A549 treated with ZK216348 at 1 μM for 4 hours (cell line): Measurements from ENCODE around the gene SLC17A7. TPM values are rescaled to one million over a fixed set of nuclear protein-coding genes. Genes with fewer than 3 reads are reported as not detected.

ENCODE experiments used
- total RNA-seq: library from RNA; stranded (reverse); fragments of 200-300 nt; extraction: Qiagen RNA extraction; gene quantifications from 5 replicates; pipeline ENCODE4 v1.2.3, GENCODE V29; 2022; ENCODE audit warnings: low read depth

SLC17A7 gene
- 0.24 to 0.81 TPM (median 0.51 TPM) in 5 replicates for total RNA-seq

GRCh38 chr19:49441210-49441959 lies at the start of gene SLC17A7:
SLC17A7 (minus strand) TSS chr19:49441527; CDS start chr19:49441379, 148 bp downstream.

GRCh38 chr19:49487277-49488045 lies 46.1 kb upstream of the SLC17A7 start, which contains the start of gene RPL13A:
RPL13A (plus strand) TSS chr19:49487608; CDS start chr19:49487630, 22 bp downstream.

GRCh38 chr19:49473868-49474541 lies 32.7 kb upstream of the SLC17A7 start, which contains the start of gene FLT3LG:
FLT3LG (plus strand) TSS chr19:49474215; CDS start chr19:49474640, 425 bp downstream.

GRCh38 chr19:49453013-49453756 lies 11.9 kb upstream of the SLC17A7 start, which contains the start of gene ALDH16A1:
ALDH16A1 (plus strand) TSS chr19:49453225; CDS start chr19:49453332, 107 bp downstream.

GRCh38 chr19:49451430-49452181 lies 10.3 kb upstream of the SLC17A7 start, which contains the start of gene PIH1D1:
PIH1D1 (minus strand) TSS chr19:49451814; CDS start chr19:49451574, 240 bp downstream.

GRCh38 chr19:49425178-49425577 lies 16.1 kb downstream of the SLC17A7 start, which contains the start of gene GFY:
GFY (plus strand) TSS chr19:49425388; CDS start chr19:49426431, 1,043 bp downstream.

GRCh38 chr19:49423071-49423984 lies 18.0 kb downstream of the SLC17A7 start, which contains the start of gene PTH2:
PTH2 (minus strand) TSS chr19:49423441; CDS start chr19:49423339, 102 bp downstream.

GRCh38 chr19:49387936-49388372 lies 53.4 kb downstream of the SLC17A7 start, which contains the start of gene KASH5:
KASH5 (plus strand) TSS chr19:49388249; CDS start chr19:49390884, 2,635 bp downstream.

Other genes starting within 250 kb of the SLC17A7 start
- gene SLC6A16, start 116.3 kb downstream of the SLC17A7 start, total RNA-seq: 0.60 to 1.3 TPM (median 0.90 TPM) in 5 replicates
- gene CD37, start 106.1 kb downstream of the SLC17A7 start, total RNA-seq: 0.13 TPM in 1 of 5 replicates, not detected in the others
- 13.1 to 20.4 TPM (median 16.7 TPM) in 5 replicates for gene TEAD2, start 79.1 kb downstream of the SLC17A7 start, total RNA-seq
- 0.80 to 0.86 TPM in 2 of 5 replicates, not detected in the others for gene DKKL1, start 77.7 kb downstream of the SLC17A7 start, total RNA-seq
- gene KASH5, start 53.3 kb downstream of the SLC17A7 start, total RNA-seq: not detected in 5 replicates
- not detected in 5 replicates for gene PTH2, start 18.1 kb downstream of the SLC17A7 start, total RNA-seq
- 0.14 to 0.39 TPM (median 0.20 TPM) in 3 of 5 replicates, not detected in the others for gene GFY, start 16.1 kb downstream of the SLC17A7 start, total RNA-seq
- gene PIH1D1, start 10.3 kb upstream of the SLC17A7 start, total RNA-seq: 92.5 to 93.8 TPM (median 93.2 TPM) in 5 replicates
- gene ALDH16A1, start 11.7 kb upstream of the SLC17A7 start, total RNA-seq: 12.1 to 27.7 TPM (median 25.8 TPM) in 5 replicates
- 0.70 to 1.6 TPM (median 1.1 TPM) in 5 replicates for gene FLT3LG, start 32.7 kb upstream of the SLC17A7 start, total RNA-seq
- gene RPL13A, start 46.1 kb upstream of the SLC17A7 start, total RNA-seq: 3,231 to 4,145 TPM (median 3,896 TPM) in 5 replicates
- gene RPS11, start 54.9 kb upstream of the SLC17A7 start, total RNA-seq: 3,660 to 4,645 TPM (median 3,818 TPM) in 5 replicates
- 21.1 to 29.8 TPM (median 28.8 TPM) in 5 replicates for gene FCGRT, start 71.1 kb upstream of the SLC17A7 start, total RNA-seq
- 2.0 to 2.8 TPM (median 2.7 TPM) in 5 replicates for gene RCN3, start 86.5 kb upstream of the SLC17A7 start, total RNA-seq
- gene NOSIP, start 139.0 kb upstream of the SLC17A7 start, total RNA-seq: 69.9 to 115 TPM (median 107 TPM) in 5 replicates
- gene PRRG2, start 139.8 kb upstream of the SLC17A7 start, total RNA-seq: 0.39 to 1.1 TPM (median 0.94 TPM) in 5 replicates
- gene PRR12, start 149.7 kb upstream of the SLC17A7 start, total RNA-seq: 20.1 to 39.3 TPM (median 34.5 TPM) in 5 replicates
- 70.1 to 151 TPM (median 135 TPM) in 5 replicates for gene RRAS, start 198.6 kb upstream of the SLC17A7 start, total RNA-seq
- gene SCAF1, start 200.7 kb upstream of the SLC17A7 start, total RNA-seq: 32.3 to 79.6 TPM (median 75.1 TPM) in 5 replicates
- 69.2 to 108 TPM (median 102 TPM) in 5 replicates for gene IRF3, start 224.3 kb upstream of the SLC17A7 start, total RNA-seq
- 49.1 to 71.5 TPM (median 65.4 TPM) in 5 replicates for gene BCL2L12, start 224.4 kb upstream of the SLC17A7 start, total RNA-seq
- gene PRMT1, start 235.7 kb upstream of the SLC17A7 start, total RNA-seq: 329 to 426 TPM (median 425 TPM) in 5 replicates
- 2.7 to 6.9 TPM (median 5.7 TPM) in 5 replicates for gene ADM5, start 248.1 kb upstream of the SLC17A7 start, total RNA-seq
- gene CPT1C, start 249.6 kb upstream of the SLC17A7 start, total RNA-seq: 11.4 to 14.4 TPM (median 13.4 TPM) in 5 replicates